H1 (cell line): ENCODE results near the gene SPINK1.

Experiments used
- BACH1 ChIP-seq: IDR thresholded peaks from 2 replicates; pipeline ENCODE4 v1.6.1; 2012; ENCODE audit warnings: low read length, improper control_type of control experiment
- CEBPB ChIP-seq: IDR thresholded peaks from 2 replicates; pipeline ENCODE4 v1.6.1; 2012; ENCODE audit warnings: low read depth, low read length
- CTCF ChIP-seq, 3 experiments: IDR thresholded peaks; 1 replicate in 2 of 3; 2 replicates in 1 of 3; pipeline versions ENCODE4 v1.5.1 to v1.6.1; 2011; ENCODE audit warnings: low read length in 3 of 3, mild to moderate bottlenecking in 3 of 3, inconsistent platforms in 2 of 3, low read depth in 1 of 3, moderate library complexity in 1 of 3; ENCODE audit not compliant: insufficient read depth in 1 of 3; ENCODE audit errors: control extremely low read depth in 1 of 3
- EZH2 ChIP-seq: fragments of 200-600 bp; sonication (generic); IDR thresholded peaks from 2 replicates; pipeline ENCODE4 v1.7.1; 2012; ENCODE audit warnings: low read depth, mild to moderate bottlenecking, moderate library complexity, low read length, inconsistent platforms; ENCODE audit not compliant: severe bottlenecking
- HDAC2 ChIP-seq, 2 experiments: fragments of 300-600 bp in 1 of 2; sonication (generic) in 1 of 2; IDR thresholded peaks; 2 replicates each; pipeline ENCODE4 v1.6.1; 2011 to 2012; ENCODE audit warnings: low read depth in 2 of 2, low read length in 2 of 2, mild to moderate bottlenecking in 2 of 2, moderate library complexity in 2 of 2, borderline replicate concordance in 1 of 2, inconsistent platforms in 1 of 2
- KDM1A ChIP-seq: fragments of 200-600, 300-600 bp; sonication (generic); IDR thresholded peaks from 2 replicates; pipeline ENCODE4 v1.7.1; 2016; ENCODE audit warnings: mild to moderate bottlenecking, low read length, borderline replicate concordance
- MAX ChIP-seq: IDR thresholded peaks from 2 replicates; pipeline ENCODE4 v1.6.1; 2012; ENCODE audit warnings: inconsistent platforms
- NRF1 ChIP-seq: IDR thresholded peaks from 2 replicates; pipeline ENCODE4 v1.6.1; 2011; ENCODE audit warnings: mild to moderate bottlenecking, low read depth, low read length, improper control_type of control experiment
- POLR2A ChIP-seq, 2 experiments: IDR thresholded peaks; 1 replicate in 1 of 2; 2 replicates in 1 of 2; pipeline ENCODE4 v1.6.1; 2011; ENCODE audit warnings: low read depth in 2 of 2, low read length in 2 of 2, mild to moderate bottlenecking in 2 of 2; ENCODE audit errors: control extremely low read depth in 1 of 2
- POLR2AphosphoS5 ChIP-seq: IDR thresholded peaks from 2 replicates; pipeline ENCODE4 v1.6.1; 2011; ENCODE audit warnings: low read depth, low read length
- RAD21 ChIP-seq, 2 experiments: IDR thresholded peaks in 1 of 2; conservative IDR thresholded peaks in 1 of 2; 2 replicates each; pipeline ENCODE4 v1.6.1; 2011; ENCODE audit warnings: low read depth in 2 of 2, low read length in 2 of 2, improper control_type of control experiment in 1 of 2, inconsistent platforms in 1 of 2, mild to moderate bottlenecking in 1 of 2, moderate library complexity in 1 of 2
- SIN3A ChIP-seq, 2 experiments: IDR thresholded peaks in 1 of 2; conservative IDR thresholded peaks in 1 of 2; 2 replicates each; pipeline ENCODE4 v1.6.1; 2011 to 2012; ENCODE audit warnings: low read length in 2 of 2, improper control_type of control experiment in 1 of 2, low read depth in 1 of 2, mild to moderate bottlenecking in 1 of 2

- TF ChIP-seq HDAC2 (IDR thresholded peaks at IDR 0.05; ENCODE audit: borderline replicate concordance in 1 of 2, low read depth in 2 of 2, low read length in 2 of 2), result no peak
- TF ChIP-seq MAX, result no peak
- TF ChIP-seq EZH2, result no peak
- TF ChIP-seq RAD21 (IDR thresholded peaks at IDR 0.05 in 1 of 2, conservative IDR thresholded peaks at IDR 0.05 in 1 of 2; ENCODE audit: low read depth in 2 of 2, low read length in 2 of 2), result peak; percentile 99 to 100
- no peak for TF ChIP-seq NRF1
- TF ChIP-seq POLR2AphosphoS5, result no peak
- TF ChIP-seq KDM1A, result no peak
- TF ChIP-seq CEBPB, result no peak
- peak in 2 of 3 experiments; percentile 90 to 94; a peak in 3 of 4 replicates for TF ChIP-seq CTCF (IDR thresholded peaks at IDR 0.05; ENCODE audit: control extremely low read depth in 1 of 3, insufficient read depth in 1 of 3, low read depth in 1 of 3, low read length in 3 of 3)
- TF ChIP-seq BACH1, result no peak
- no peak for TF ChIP-seq POLR2A (IDR thresholded peaks at IDR 0.05; ENCODE audit: control extremely low read depth in 1 of 2, low read depth in 2 of 2, low read length in 2 of 2)
- no peak for TF ChIP-seq SIN3A (conservative IDR thresholded peaks at IDR 0.05 in 1 of 2, IDR thresholded peaks at IDR 0.05 in 1 of 2; ENCODE audit: low read depth in 1 of 2, low read length in 2 of 2)
Observed at GRCh38 chr5:147822686-147823491, 8.6 kb downstream of the SPINK1 start.
